Lower leg skin (tissue), 4 donors: Measurements from ENCODE around the gene LARP1. TPM values are rescaled to one million over a fixed set of nuclear protein-coding genes. Genes with fewer than 3 reads are reported as not detected.

ENCODE experiments used
- DNase-seq, 2 donors: peaks; one replicate each; pipeline ENCODE4 v3.0.0-alpha.2; 2019; ENCODE audit warnings: low spot score in 2 of 2
- H3K4me3 ChIP-seq: fragments of 200-600 bp; sonication (generic); 2 replicates; pipeline ENCODE4 v1.5.1; 2017; ENCODE audit warnings: mild to moderate bottlenecking, low read depth; ENCODE audit not compliant: poor library complexity, severe bottlenecking
- CTCF ChIP-seq, 3 donors: fragments of 450-650 bp; IDR thresholded peaks; one replicate each; pipeline ENCODE4 v1.5.1; 2016; ENCODE audit warnings: antibody characterized with exemption in 3 of 3, mild to moderate bottlenecking in 3 of 3, moderate library complexity in 2 of 3
- POLR2A ChIP-seq, 2 donors: fragments of 450-650 bp; IDR thresholded peaks; one replicate each; pipeline ENCODE4 v1.6.1; 2016 to 2017; ENCODE audit warnings: antibody characterized with exemption in 2 of 2, mild to moderate bottlenecking in 1 of 2, moderate library complexity in 1 of 2
- WGBS, 2 donors: methylation state at CpG; one replicate each; pipeline ENCODE4 v1.1.5; 2018; 5-methylcytosine and 5-hydroxymethylcytosine counted together
- intact Hi-C: fragments of 100-400 bp; cut with DNase I; formaldehyde crosslinking; loops from one replicate; pipeline ENCODE4 v1.15.0; 2023; ENCODE audit warnings: low total_unique reads
- total RNA-seq, 4 donors: library from RNA; depleted of rRNA; stranded (reverse); fragments of >200 nt; gene quantifications; one replicate each; pipeline ENCODE4 v1.1.0, GENCODE V29; 2016

Gene LARP1
- total RNA-seq, 4 donors from 2014 or later = 96.0 to 115 (median 104) TPM

- intact Hi-C loops = no loop called here
- H3K4me3 ChIP-seq = no peak overlapping the region
- TF ChIP-seq CTCF (IDR thresholded peaks at IDR 0.05) = no peak
- TF ChIP-seq POLR2A (IDR thresholded peaks at IDR 0.05) = no peak
- 80 to 86% methylated on average over 15 of the region's 15 CpGs for WGBS, 2 donors
- no peak for DNase-seq
These were observed 45.5 kb upstream of the LARP1 start for GRCh38 chr5:154709368-154710305.

GRCh38 chr5:154712518-154713437 lies 42.4 kb upstream of the LARP1 start:
- intact Hi-C loops = no loop called here
- no peak for TF ChIP-seq CTCF (IDR thresholded peaks at IDR 0.05)
- TF ChIP-seq POLR2A (IDR thresholded peaks at IDR 0.05) = no peak
- no peak for DNase-seq
- 36 to 44% methylated on average over 12 to 13 of the region's 13 CpGs for WGBS, 2 donors
- H3K4me3 ChIP-seq = no peak overlapping the region

DNA sequence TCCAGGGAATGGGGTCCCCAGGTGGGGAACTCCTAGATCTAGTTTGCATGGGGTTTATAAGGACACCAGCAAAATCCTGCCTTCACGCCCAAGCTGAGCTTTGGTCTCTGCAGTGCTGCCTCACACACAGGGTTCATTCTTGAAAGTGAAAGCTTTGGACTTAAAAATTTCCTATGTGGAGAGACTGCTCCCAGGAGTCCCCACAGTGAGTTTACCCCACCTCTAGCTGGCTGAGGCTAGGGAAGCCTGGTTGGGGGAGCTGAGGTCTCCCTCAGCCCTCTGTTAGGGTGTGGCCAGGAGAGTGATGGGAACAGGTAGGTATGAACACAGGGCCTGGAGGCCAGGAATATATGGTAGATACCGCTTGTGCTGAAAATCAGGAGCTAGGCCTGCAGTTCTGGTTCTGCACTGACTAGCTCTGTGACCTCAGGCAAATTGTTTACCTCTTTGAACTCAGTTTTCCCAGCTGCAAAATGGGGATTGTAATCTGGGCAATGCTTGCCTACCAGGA lies 41.5 kb upstream of the LARP1 start:
- DNase-seq = no peak
- 57 to 60% methylated on average over 2 of the region's 2 CpGs for WGBS, 2 donors
- TF ChIP-seq CTCF (IDR thresholded peaks at IDR 0.05) = no peak
- no peak for TF ChIP-seq POLR2A (IDR thresholded peaks at IDR 0.05)
- intact Hi-C loops = no loop called here
- no peak overlapping the region for H3K4me3 ChIP-seq

DNA sequence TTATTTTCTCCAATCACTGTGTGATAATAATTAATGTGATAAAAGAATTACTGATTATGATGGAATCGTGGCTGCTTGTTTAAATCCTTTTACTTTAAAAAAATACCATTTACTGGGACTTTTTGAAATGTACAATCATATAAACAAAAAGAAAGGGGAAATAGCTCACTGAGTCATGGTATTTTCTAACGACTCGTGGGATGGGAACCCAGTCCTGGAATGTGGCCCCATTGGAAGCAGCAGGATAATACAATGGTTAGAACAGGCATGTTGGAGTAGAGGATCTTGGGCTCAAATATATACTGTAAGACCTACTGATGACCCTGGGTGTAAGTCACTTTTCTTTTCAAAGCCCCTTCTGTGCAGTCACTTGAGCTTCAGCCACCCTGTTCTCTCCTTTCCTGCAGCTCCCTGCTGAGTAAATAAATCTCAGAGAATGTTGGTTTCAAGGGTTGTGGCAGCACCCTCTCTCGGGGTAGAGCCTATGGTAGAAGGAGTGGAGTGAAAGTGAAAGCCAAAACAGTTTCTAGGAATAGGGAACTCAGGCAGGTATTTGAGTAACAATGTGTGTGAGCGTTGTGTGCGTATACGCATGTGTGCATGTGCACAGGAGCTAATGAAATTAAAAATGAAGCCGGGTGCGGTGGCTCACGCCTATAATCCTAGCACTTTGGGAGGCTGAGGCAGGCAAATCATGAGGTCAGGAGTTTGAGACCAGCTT lies 40.8 kb upstream of the LARP1 start:
- no peak for DNase-seq
- intact Hi-C loops = no loop called here
- no peak overlapping the region for H3K4me3 ChIP-seq
- TF ChIP-seq CTCF (IDR thresholded peaks at IDR 0.05) (no peak), POLR2A (IDR thresholded peaks at IDR 0.05) (no peak)
- WGBS, 2 donors = 55 to 63% methylated on average over 10 of the region's 10 CpGs

GRCh38 chr5:154721481-154722058 lies 33.6 kb upstream of the LARP1 start:
- TF ChIP-seq CTCF (IDR thresholded peaks at IDR 0.05) = no peak
- no peak for TF ChIP-seq POLR2A (IDR thresholded peaks at IDR 0.05)
- 83 to 87% methylated on average over 5 of the region's 5 CpGs for WGBS, 2 donors
- H3K4me3 ChIP-seq = no peak overlapping the region
- intact Hi-C loops = no loop called here
- DNase-seq = no peak
